ENCODE data around the gene PEA15. TPM values are rescaled to one million over a fixed set of nuclear protein-coding genes. Genes with fewer than 3 reads are reported as not detected.

The PEA15 gene
- total and polyA plus RNA-seq, 2 donors (not counting 3 experiments of a cell fraction or from before 2014, with no cell fraction given), result 250 to 304 TPM

- H3K9me3 ChIP-seq (replicated peaks; ENCODE audit: control insufficient read depth, insufficient read depth, low read length), result no peaks in the 10 kb centered on the region
- no peak overlapping the region for H3K4me3 ChIP-seq (replicated peaks in 1 of 3; ENCODE audit: insufficient read depth in 1 of 3, low read depth in 1 of 3, low read length in 3 of 3)
- H3K27ac ChIP-seq (ENCODE audit: insufficient read depth, low read depth, low read length), result no peak overlapping the region
- H3K36me3 ChIP-seq (ENCODE audit: control insufficient read depth in 2 of 2, extremely low read depth in 1 of 2, insufficient read depth in 2 of 2, low read length in 2 of 2), result no peaks in the 10 kb centered on the region
- FAIRE-seq (no peak), DNase-seq (ENCODE audit: low read depth, low spot score) (no peak)
- no TSS peak for BruUV-seq (replicated peaks)
- ChIA-PET POLR2A (no interaction called here), CTCF (interaction anchor here (1.6 kb wide), 1 partner anchor 54 kb away, joined by 4 read pairs; no protein-coding TSS in a partner anchor)
- no peaks in the 10 kb centered on the region for H3K9me1 ChIP-seq (replicated peaks; ENCODE audit: control insufficient read depth, extremely low read depth, insufficient read depth, low read length)
- dilution Hi-C loops (cut with MboI; ENCODE audit: extremely low pct_ligation_motif_present, low sequenced_read_pairs) (no loop called here), intact Hi-C loops (cut with micrococcal nuclease) (no loop called here)
- no peaks in the 10 kb centered on the region for H3K4me1 ChIP-seq (ENCODE audit: control insufficient read depth, extremely low read depth, insufficient read depth, low read length)
- H3K27me3 ChIP-seq (ENCODE audit: control insufficient read depth in 2 of 2, insufficient read depth in 2 of 2, low read length in 2 of 2), result peaks cover 12% of the 10 kb centered on the region in 2 experiments
- H2AFZ ChIP-seq (ENCODE audit: low read depth, low read length), result no peak overlapping the region
- no peaks in the 10 kb centered on the region for H3K79me2 ChIP-seq (ENCODE audit: control insufficient read depth, insufficient read depth, low read length)
- TF ChIP-seq CTCF (IDR thresholded peaks at IDR 0.05; ENCODE audit: extremely low read depth in 1 of 2, insufficient read depth in 1 of 2, low read depth in 1 of 2, low read length in 2 of 2) (no peak), EZH2 (IDR thresholded peaks at IDR 0.05; ENCODE audit: borderline replicate concordance, low read depth, low read length, severe bottlenecking) (no peak), FOS (IDR thresholded peaks at IDR 0.05; ENCODE audit: borderline replicate concordance, insufficient read depth, low read length) (no peak), POLR2AphosphoS5 (IDR thresholded peaks at IDR 0.05; ENCODE audit: insufficient read depth, low read depth, low read length) (no peak), POLR2A (IDR thresholded peaks at IDR 0.05; ENCODE audit: low read depth, low read length) (no peak), GATA2 (IDR thresholded peaks at IDR 0.05; ENCODE audit: insufficient read depth, insufficient read length, low read depth, low read length) (no peak), JUN (IDR thresholded peaks at IDR 0.05; ENCODE audit: borderline replicate concordance, insufficient read depth, insufficient read length, low read depth) (no peak), MYC (IDR thresholded peaks at IDR 0.05; ENCODE audit: low read depth, low read length) (no peak)
- TF ChIP-seq, protein P1, sequence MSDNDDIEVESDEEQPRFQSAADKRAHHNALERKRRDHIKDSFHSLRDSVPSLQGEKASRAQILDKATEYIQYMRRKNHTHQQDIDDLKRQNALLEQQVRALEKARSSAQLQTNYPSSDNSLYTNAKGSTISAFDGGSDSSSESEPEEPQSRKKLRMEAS (IDR thresholded peaks at IDR 0.05; ENCODE audit: insufficient read depth, insufficient read length), result no peak
- no peaks in the 10 kb centered on the region for H4K20me1 ChIP-seq (replicated peaks; ENCODE audit: control insufficient read depth, extremely low read depth, insufficient read depth, low read length)
- H3K9ac ChIP-seq (replicated peaks; ENCODE audit: extremely low read depth, insufficient read depth, low read length), result no peak overlapping the region
- H3K4me2 ChIP-seq (ENCODE audit: insufficient read depth, low read length), result no peak overlapping the region
Measured at GRCh38 chr1:160178731-160179130, 26.5 kb upstream of the PEA15 start.

All from endothelial cell of umbilical vein (primary cell).